BJ (cell line): ENCODE measurements around the gene CD28. TPM values are rescaled to one million over a fixed set of nuclear protein-coding genes. Genes with fewer than 3 reads are reported as not detected.

Experiments used
- CTCF ChIA-PET: fragments of 350-600 bp; formaldehyde crosslinking; extraction: SDS; loops from one replicate; lab custom pipeline; 2021; ENCODE audit warnings: antibody characterized with exemption, inconsistent platforms; lab: Yijun Ruan, JAX
- POLR2A ChIA-PET: fragments of 300-600 bp; sonication (Branson Sonifier 250); formaldehyde crosslinking; extraction: SDS; loops from one replicate; lab custom pipeline; 2021; ENCODE audit warnings: antibody characterized with exemption; lab: Charles Lee
- DNase-seq: peaks from one replicate; pipeline ENCODE4 v3.0.0-alpha.2; 2011; ENCODE audit warnings: low read depth
- H3K27me3 ChIP-seq: 2 replicates; pipeline ENCODE4 v1.6.0; 2011; ENCODE audit warnings: low read length; ENCODE audit not compliant: control insufficient read depth, insufficient read depth
- H3K36me3 ChIP-seq: 2 replicates; pipeline ENCODE4 v1.5.1; 2011; ENCODE audit warnings: low read length; ENCODE audit not compliant: control insufficient read depth, insufficient read depth
- H3K4me3 ChIP-seq: 2 replicates; pipeline ENCODE4 v1.5.1; 2011; ENCODE audit warnings: low read depth, mild to moderate bottlenecking, control low read depth, low read length
- polyA plus RNA-seq: library from polyadenylated mRNA; depleted of rRNA; stranded (reverse); fragments of >200 nt; gene quantifications from 2 replicates; pipeline ENCODE4 v1.2.3, GENCODE V29; 2011
- TF ChIP-seq, protein P1 (sequence below): IDR thresholded peaks from 2 replicates; pipeline ENCODE4 v1.5.1; 2011; ENCODE audit warnings: low read depth, mild to moderate bottlenecking, control low read depth, inconsistent platforms, low read length, moderate library complexity; ENCODE audit not compliant: insufficient read depth

The CD28 gene
- polyA plus RNA-seq, 1 experiment: not detected

DNA sequence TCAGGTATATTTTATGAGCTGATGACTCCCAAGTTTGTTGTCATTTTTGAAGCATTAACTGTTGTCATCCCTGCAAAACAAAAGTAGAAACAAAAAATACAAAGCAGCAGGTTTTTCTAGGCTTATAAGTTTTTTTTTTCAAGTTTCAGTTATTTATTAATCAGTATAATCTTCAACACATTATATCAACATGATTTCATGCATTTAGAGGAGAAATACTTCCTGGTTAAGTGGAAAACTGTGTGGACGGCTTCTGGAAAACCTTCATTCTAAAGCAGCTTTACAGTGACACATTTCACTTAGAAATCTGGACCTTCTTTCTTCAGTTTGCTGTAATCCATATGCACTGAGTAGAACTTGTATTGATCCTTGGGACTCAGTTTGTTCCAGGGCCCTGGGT, 34.6 kb upstream of the CD28 start:
- Histone ChIP-seq H3K4me3 (no peak overlapping the region), H3K27me3 (no peaks in the 10 kb centered on the region), H3K36me3 (no peaks in the 10 kb centered on the region)
- POLR2A ChIA-PET: no interaction called here
- no peak for DNase-seq
- TF ChIP-seq, protein P1, sequence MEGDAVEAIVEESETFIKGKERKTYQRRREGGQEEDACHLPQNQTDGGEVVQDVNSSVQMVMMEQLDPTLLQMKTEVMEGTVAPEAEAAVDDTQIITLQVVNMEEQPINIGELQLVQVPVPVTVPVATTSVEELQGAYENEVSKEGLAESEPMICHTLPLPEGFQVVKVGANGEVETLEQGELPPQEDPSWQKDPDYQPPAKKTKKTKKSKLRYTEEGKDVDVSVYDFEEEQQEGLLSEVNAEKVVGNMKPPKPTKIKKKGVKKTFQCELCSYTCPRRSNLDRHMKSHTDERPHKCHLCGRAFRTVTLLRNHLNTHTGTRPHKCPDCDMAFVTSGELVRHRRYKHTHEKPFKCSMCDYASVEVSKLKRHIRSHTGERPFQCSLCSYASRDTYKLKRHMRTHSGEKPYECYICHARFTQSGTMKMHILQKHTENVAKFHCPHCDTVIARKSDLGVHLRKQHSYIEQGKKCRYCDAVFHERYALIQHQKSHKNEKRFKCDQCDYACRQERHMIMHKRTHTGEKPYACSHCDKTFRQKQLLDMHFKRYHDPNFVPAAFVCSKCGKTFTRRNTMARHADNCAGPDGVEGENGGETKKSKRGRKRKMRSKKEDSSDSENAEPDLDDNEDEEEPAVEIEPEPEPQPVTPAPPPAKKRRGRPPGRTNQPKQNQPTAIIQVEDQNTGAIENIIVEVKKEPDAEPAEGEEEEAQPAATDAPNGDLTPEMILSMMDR: no peak
- CTCF ChIA-PET: interaction anchor here (1.1 to 1.8 kb wide), 2 partner anchors 16 to 138 kb away, joined by 4 to 5 read pairs; no protein-coding TSS in a partner anchor

DNA sequence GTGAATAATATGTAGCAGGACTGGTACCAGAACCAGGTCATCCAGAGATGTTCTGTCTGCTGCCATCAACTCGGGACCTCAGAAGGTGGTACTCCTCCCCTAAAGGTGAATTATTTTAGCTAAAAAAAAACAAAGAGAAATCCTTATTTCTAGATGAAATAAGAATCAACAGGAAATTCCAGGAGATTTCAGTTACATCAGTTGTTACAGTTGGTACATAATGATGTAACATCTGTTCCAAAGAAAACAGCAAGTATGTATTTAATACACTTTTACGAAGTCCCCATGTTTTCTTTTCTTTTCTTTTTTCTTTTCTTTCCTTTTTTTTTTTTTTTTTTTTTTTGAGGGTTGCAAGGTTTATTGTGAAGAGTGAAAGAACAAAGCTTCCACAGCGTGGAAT, 33.6 kb upstream of the CD28 start:
- Histone ChIP-seq H3K4me3 (no peak overlapping the region), H3K36me3 (no peaks in the 10 kb centered on the region), H3K27me3 (no peaks in the 10 kb centered on the region)
- POLR2A ChIA-PET: no interaction called here
- no peak for DNase-seq
- TF ChIP-seq, protein P1: no peak
- CTCF ChIA-PET: interaction anchor here (1.8 kb wide), 1 partner anchor 17 kb away, joined by 5 read pairs; no protein-coding TSS in a partner anchor

DNA sequence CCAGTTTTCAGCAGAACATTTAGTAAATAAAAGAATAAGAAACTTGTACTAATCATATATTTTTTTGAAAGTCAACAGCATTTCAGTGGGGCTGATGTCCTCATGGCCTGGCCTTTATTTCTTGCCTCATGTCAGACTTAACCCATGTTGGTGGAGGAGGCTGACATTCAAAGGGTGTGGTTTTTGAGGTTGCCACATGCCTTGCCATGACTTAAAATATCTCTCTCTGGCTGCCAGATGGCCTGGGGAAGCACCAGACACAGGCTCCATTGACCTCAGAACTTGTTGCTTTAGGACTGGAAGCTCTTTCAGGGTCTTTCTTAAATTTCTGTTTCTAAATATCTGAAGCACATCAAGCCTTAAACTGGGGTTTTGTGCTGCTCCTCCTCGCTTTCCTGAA, 32.5 kb upstream of the CD28 start:
- POLR2A ChIA-PET: no interaction called here
- CTCF ChIA-PET: no interaction called here
- H3K4me3 ChIP-seq: no peak overlapping the region
- no peak for DNase-seq
- TF ChIP-seq, protein P1: no peak
- no peaks in the 10 kb centered on the region for H3K36me3 ChIP-seq
- H3K27me3 ChIP-seq: no peaks in the 10 kb centered on the region

DNA sequence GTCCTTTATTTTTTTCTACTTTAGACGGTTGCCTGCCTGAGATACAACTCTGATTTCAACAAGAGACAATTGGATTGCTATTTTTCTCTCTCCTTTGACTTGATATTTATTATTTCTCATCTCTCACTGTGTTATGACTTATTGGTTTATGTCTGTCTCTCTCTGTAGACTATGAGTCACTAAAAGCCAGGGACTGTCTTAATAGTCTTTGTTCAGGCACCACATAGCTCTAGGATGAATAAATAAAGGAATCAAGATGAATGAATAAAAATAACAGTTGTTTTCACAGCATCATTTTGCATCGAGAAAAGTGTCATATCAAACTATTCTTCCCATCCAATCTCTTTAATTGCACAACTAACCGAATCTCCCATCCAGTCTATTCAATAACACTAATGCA, 31.4 kb upstream of the CD28 start:
- Histone ChIP-seq H3K4me3 (no peak overlapping the region), H3K36me3 (no peaks in the 10 kb centered on the region), H3K27me3 (no peaks in the 10 kb centered on the region)
- POLR2A ChIA-PET: no interaction called here
- CTCF ChIA-PET: interaction anchor here (1.2 kb wide), 1 partner anchor 108 kb away, joined by 4 read pairs; no protein-coding TSS in a partner anchor
- no peak for DNase-seq
- TF ChIP-seq, protein P1: no peak

DNA sequence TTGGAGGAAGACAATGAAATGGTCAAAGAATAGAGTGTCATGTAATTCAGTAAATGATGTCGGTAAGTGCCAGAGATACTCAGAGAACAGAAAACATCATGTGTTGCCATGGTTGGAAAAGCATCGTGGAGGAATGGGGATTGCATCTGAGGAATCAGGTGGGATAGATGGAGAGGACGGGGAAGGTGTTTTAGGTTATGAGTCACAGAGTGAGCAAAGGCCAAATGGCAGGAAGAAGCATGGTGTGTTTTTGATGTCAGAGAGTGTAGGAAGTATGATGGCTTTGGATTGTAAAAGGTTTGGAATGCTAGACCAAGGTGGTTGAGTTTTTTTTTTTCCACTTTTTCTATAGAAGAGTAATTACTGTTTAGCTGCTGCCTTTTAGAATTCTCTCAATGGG, 27.5 kb upstream of the CD28 start:
- DNase-seq: no peak
- H3K4me3 ChIP-seq: no peak overlapping the region
- CTCF ChIA-PET: no interaction called here

More for the DNA sequence above, 27.5 kb upstream of the CD28 start:
- no peaks in the 10 kb centered on the region for H3K36me3 ChIP-seq
- POLR2A ChIA-PET: no interaction called here
- TF ChIP-seq, protein P1: no peak
- no peaks in the 10 kb centered on the region for H3K27me3 ChIP-seq
